Renal cortical epithelial cell (primary cell): ENCODE data around the gene TPRA1. TPM values are rescaled to one million over a fixed set of nuclear protein-coding genes. Genes with fewer than 3 reads are reported as not detected.
A peak's percentile ranks its signal among the peaks of the same experiment; 100 is the strongest.

Experiments used
- DNase-seq: peaks from one replicate; pipeline ENCODE4 v3.0.0-alpha.2; 2011; ENCODE audit warnings: low read depth
- total RNA-seq: library from RNA; depleted of rRNA; stranded (reverse); fragments of >200 nt; gene quantifications from 2 replicates; pipeline ENCODE4 v1.2.3, GENCODE V29; 2014

The TPRA1 gene
- total RNA-seq, 1 donor from 2014 or later, result 54.2 TPM

DNA sequence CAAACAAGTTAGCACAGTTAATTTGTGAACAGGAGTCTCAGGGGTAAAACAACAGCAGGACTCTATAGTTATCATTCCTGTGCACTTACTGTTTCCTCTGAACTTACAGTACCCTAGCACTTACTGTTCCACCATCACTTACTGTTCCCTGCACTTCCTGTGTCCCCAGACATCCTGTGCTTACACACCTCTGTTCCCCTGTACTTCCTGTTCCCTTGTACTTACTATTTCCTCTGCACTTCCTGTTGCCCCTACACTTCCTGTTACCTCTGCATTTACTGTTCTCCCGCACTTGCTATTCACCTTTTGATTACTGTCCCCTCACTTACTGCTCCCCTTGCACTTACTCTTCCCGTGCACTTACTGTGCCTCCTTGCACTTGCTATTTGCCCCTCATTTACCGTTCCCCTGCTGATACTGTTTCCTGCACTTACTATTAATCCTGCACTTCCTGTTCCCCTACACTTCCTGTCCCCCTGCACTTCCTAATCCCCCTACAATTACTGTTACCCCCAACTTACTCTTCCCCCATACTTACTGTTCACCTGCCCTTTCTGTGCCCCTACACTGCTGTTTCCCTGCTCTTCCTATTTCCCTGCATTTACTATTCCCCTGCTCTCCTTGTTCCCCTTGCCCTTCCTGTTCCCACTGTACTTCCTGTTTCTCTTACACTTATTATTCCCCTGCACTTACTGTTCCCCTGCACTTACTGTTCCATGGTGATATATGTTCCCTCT is 30.3 kb downstream of the TPRA1 start:
- DNase-seq, result no peak

DNA sequence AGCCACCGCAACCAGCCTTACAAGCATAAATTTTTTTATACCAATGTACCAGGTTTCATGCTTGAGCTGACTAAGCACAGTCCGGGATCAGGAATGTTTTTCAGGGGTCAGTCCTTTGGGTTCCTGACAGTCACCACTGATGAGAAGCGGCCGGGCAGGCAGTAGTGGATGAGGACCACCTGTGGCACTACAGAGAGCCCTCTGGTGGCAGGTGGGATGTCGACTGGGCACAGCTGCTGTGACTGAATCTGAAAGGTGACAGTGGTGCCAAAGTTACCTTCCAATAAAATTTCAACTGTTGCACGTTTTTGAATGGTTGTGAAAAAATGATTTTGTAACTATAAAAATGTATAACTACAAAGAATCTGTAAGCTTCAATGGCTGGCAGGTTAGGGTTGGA is 34.0 kb downstream of the TPRA1 start:
- no peak for DNase-seq

DNA sequence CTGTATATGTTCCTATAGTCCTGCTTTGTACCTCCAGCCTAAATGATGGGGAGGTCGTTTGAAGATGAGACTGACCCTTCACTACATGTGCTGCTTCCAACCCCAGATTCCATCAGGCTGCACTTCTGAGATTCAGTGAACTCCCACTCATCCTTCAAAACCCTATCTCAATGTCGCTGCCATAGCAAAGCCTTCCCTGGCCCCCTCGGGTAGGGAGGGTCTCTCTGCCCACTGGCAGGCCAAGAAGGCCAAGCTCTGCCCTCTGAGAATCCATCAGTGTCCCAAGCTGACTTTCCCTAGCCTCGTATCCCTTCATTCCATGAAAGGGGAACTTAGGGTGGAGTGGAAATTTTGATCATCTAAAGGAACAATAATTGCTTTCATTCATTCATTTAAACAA is 35.4 kb downstream of the TPRA1 start:
- no peak for DNase-seq

DNA sequence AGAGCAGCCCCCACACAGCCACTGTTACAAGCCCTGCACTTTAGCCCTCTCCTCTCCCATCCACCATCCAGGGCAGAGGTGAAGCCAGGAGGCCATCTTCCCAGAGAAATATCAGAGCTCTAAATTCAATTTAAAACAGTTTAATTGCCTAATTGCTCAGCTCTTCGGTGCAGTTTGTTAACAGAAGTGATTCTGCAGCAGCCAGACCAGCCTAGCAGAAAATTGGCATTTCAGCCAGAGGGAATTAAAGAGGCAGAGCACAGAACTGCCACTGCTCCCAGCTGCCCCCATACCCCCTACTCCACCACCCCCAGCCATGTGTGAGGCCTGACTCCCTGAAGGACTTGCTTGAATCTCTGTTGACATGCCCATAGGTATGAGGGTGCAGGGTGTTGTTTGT is 38.5 kb downstream of the TPRA1 start:
- no peak for DNase-seq

DNA sequence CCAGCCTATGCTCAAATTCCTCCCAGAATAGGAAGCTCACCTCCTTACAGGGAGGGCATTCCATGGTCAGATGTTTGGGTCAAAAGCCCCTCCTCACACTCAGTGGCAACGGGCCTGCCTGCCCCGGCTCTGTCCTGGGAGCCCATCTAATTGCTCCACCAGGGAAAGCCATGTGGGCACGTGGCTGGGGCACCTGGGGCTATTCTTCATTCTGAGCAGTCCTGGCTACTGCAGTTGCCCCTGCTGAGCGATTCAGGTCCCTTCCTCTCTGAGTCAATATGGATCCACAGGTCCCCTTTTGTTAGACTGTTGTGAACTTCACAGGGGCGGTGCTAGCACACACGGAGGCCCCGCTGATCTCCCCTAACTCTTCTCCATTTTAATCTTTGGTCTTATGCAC is 39.4 kb downstream of the TPRA1 start:
- no peak for DNase-seq

DNA sequence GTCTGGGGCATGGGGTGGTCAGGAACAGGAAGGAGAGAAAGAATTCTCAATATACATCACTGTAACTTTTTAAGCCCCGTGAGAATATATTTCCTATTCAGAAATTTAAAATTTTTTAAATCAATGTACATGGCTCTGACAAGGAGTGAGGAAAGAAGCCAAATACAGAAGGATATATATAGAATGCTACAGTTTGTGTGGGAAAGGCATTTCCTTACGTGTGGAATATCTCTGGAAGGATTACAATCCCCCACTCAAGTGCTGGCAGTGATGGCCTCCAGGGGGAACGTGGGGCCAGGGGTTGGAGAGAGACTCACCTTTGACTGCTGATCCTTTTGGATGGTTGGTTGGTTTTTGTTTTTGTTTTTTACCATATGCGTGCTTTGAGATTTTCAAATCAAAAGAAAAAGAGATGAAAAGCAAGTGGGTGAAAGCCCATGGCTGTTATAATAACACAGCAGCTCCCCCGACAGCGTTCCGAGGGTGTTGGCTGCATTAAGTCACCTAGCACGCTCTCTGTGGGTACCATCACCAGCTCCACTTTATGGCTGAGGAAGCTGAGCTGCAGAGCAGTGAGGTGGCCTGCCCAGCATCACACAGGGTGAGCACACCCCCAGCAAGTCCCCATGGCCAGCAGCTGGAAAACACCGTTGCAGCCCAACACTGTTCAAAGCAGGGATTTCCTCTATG is 39.9 kb downstream of the TPRA1 start:
- no peak for DNase-seq

DNA sequence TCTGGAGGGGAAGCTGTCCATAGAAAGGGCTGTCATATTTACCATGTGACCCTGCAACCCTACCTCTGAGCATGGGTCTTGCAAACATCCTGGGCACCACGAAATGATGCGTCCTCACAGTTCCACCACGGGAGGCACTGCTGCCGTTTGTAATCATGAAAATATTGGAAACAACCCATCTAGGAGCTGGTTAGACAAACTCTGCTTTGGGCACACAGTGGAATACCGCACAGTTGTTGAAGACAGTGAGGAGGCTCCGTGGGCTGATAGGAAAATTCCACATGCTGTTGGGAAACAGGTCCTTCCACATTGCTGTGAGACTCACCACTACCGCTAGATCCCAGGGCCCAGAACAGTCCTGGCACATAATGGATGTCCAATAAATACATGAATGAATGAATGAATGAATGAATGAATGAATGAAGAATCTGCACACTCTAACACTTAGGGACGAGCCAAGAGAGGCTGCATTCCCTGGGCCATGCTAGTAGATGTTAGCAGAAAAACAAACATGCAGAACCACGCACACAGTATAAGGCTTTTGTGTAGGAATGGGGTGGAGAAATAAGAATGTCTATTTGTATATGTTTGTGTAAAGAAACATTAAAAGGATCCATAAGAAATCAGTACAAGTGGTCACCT is 40.6 kb downstream of the TPRA1 start:
- DNase-seq, result no peak

DNA sequence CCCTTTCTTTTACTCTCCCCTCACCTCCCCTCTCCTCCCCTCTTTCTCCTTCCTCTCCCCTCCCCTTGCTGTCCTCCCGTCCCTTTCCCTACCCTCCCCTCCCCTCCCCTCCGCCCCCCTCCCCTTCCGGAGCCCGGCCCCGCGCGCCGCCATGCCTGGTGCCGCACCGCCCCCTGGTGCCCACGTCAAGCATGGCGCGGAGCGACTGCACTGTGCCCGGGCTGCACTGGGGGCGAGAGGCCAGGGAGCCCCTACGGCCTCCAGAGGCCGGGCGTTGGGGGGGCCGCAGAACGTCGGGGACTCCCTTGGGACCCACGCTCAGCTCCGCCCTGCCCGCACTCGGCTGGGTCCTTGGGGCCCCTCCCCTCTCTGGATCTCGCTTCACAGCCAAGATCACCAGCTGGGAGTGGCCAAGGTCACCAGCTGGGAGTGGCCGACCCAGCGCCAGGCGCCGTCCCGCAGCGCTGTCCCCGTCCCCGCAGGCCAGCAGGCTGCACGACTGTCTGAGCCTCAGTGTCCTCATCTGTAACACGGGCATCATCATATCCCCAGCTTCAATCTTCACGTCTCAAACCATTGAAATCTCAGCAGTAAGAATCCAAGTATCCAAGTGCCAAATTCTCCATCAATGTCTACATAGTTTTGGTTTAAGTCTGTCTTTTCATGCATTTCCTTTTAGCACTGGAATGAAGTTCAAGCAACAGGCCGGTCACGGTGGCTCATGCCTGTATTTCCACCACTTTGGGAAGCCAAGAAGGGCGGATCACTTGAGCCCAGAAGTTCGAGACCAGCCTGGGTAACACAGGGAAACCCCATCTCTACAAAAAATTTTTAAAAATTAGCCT is 42.5 kb downstream of the TPRA1 start:
- peak; percentile 8 for DNase-seq

DNA sequence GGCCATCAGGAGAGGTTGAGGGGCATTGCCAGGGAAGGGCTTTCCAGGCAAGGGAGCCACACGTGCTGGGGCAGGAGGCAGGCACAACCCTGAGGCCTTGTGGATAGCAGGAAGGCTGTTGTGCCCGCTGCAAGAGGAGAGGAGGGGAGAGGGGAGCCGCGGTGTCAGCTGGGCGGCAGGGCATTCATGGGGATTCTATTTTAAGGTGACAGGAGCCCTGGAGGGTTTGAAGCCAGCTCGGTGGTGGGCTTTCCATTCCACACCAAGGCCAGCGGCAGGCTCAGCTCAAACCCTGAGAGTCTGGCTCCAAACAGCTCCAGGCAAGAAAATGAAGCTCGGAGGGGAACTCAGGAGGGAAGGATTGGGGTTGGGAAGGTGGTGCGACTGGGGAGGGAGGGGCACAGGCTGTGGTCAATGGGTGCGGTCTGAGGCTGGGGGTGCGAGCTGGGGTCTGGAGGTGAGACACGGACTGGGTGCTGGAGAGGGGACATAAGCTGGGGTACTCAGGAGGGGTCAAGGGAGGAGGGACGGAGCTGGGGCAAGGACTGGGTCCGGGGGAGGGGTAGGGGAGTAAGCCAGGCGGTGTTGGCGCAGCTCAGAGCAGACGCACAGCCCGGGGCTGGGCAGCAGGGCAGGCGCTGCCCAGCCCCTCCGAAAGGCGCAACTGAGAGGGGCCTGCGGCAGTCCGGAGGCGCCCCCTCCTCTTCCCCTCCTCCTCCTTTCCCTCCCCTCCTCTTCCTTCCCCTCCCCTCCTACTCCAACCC is 43.4 kb downstream of the TPRA1 start:
- no peak for DNase-seq

DNA sequence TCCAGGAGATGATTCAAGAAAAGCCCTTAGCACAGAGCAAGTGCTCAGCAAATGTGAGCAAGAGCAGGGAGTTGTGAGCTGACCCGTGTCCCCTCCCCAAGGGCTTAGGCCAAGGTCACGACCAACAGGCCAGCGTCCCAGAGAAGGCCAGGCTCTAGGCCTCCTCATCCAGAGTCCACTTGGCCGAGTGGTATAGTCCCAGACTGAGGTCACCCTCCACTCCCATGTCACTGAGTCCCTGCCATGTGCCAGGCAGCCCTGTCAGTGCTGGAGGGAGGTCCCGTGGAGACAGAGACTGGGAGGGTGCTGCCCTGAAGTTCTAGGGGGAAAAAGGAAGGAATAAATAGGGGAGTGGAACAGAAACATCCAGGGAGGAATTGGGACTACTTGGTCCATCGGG is 44.0 kb downstream of the TPRA1 start:
- DNase-seq, result no peak

DNA sequence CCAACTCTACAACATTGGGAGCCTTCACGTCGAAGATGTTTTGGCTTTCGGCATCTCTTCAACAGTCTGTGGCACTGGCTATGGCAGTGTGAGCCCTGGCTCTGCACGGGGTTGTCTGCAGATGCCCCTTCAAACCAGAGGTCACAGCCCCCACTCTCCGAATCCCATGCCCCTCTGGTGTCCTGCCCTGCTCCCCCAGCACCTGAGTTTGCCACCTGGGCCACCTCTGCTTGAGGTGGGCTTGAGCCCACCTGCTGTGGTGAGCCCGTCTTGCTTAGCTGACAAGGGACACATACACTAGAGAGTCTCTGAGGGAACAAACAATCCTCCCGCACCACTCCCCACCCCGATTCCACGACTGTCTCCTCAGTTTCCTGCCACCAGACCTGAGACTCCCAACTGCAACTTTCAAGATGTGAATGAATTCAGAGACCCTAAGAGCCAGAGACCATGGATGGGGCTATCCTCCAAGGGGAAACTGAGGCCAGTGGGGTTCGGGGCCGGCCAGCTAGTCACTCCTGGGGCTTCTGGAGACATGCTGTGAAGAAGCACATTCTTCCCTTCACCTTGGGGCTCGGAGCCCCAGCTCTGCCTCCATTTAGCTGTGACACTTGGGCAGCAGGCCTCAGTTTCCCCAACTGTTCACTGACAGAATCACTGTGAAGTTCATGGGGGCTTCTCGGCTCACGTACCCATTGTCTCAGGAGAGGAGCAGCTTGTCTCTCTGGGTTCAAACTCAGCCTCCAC is 44.6 kb downstream of the TPRA1 start:
- DNase-seq, result no peak

DNA sequence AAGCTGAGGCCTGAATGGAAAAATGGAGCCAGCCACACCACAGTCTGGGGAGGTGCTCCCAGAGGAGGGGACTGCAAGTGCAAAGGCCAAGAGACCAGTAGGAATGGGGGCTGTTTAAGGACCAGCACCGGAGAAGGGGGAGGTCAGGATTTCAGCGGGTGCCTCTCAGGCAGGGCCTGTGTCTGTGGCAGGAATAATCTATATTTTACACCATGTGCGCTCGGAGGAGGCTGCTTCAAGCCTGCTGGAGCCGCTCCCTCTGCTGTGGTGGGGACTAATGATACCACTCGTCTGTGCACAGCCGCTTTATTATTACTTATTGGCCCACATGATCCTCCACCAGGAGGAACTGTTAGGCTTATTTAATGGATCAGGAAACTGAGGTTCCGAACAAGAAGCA is 45.3 kb downstream of the TPRA1 start:
- no peak for DNase-seq

DNA sequence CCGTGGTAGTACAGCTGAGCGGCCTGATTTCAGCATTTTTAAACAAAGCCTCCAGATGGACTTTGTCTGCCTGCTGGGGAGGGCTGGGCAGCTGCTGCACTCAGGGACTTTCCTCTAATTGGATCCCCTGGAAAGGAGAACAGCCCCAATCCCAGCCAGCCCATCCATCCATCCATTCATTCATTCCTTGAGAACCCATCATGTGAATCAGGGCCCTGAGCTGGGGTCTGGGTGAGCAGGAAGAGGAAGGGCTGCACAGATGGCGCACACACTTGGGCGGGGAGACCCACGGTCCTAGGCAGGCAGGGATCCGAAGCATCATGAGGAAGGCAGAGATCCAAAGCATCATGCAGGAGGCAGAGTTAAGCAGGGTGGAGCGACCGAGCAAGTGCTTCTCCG is 45.7 kb downstream of the TPRA1 start:
- no peak for DNase-seq

DNA sequence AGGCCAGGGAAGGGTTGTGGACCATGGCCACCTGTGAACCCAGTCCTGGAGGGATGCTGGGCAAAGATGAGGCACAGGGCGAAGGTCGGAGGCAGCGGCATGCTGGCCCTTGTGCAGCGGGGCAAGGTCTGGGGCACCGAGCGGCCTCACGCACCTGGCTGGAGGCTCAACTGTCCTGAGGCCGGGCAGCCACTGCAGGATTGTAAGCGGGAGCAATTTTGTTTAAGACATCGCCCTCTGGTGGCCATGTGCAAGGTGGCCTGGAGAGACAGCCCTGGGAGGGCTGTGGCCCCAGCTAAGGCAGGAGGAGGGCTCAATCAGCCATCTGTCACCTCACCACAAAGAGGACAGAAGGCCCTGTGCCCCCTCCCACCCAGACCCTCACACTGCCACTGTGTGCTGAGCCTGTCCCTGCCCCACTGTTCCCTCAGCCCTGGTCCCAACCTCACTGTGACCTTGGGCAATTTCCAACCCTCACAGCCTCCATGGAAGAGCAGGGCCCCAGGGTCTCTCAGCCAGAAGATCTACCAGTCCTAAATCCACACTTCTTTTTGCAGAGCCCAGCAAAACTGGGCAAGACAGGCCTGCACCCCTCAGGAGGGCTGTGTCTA is 46.2 kb downstream of the TPRA1 start:
- peak; percentile 47 for DNase-seq

DNA sequence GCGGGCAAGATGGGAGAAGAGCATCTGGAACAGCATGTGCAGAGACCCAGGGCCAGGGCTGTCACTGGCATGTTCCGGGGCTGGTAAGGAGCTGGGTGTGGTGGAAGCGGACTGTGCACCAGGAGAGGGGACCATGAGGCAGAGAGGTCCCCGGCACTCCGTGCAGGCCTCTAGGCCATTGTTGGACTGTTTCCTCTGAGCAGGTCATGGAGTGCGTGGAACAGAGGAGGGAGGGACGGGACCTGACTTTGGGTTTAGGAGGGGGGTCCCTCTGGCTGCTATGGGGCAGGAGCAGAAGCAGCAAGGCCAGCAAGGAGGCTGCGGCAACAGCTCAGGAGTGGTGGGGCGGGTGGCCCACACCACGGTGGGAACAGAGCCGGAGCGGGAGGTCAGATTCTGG is 47.1 kb downstream of the TPRA1 start:
- no peak for DNase-seq

DNA sequence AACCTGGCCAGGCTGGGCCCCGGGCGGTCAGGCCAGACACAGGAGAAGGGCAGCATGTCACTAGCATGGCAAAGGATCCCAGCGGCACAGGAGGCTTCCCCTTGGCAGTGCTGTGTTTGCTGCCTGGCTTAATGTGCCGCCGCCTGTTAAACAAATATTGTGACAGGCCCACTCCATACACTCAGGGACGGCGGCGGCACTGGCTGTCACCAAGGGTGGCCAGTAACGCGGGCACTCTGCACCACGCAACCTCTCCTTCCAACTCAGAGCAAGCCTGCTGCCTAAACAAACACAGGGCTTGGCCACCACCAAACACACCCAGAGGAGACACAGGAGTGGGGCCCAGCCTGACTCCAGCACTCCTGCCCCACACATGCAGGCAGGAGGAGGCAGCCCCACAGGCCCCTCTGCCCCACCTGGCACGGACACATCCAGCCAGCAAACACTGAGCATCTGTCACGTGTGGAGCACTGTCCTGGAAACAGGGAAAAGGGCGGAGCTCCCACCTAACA is 48.0 kb downstream of the TPRA1 start:
- DNase-seq, result no peak

DNA sequence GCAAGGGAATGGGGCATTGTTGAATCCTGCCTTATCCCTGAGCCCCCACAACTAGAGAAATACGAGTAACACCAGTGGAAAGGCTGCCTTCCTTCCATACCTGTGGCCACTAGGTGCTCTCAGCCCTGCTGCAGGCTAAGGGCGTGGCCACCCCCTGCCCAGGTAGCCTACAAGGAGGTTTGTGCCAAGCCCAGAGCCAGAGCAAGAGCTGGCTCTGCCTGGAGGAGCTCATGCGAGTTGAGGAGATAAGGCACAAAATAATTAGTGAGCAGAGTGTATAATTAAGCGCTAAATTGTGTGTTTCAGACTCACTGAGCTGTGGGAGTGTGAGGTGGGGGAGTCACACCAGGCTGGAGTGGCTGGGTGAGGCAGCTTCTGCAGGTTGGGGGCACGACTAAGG is 49.2 kb downstream of the TPRA1 start:
- DNase-seq, result no peak

DNA sequence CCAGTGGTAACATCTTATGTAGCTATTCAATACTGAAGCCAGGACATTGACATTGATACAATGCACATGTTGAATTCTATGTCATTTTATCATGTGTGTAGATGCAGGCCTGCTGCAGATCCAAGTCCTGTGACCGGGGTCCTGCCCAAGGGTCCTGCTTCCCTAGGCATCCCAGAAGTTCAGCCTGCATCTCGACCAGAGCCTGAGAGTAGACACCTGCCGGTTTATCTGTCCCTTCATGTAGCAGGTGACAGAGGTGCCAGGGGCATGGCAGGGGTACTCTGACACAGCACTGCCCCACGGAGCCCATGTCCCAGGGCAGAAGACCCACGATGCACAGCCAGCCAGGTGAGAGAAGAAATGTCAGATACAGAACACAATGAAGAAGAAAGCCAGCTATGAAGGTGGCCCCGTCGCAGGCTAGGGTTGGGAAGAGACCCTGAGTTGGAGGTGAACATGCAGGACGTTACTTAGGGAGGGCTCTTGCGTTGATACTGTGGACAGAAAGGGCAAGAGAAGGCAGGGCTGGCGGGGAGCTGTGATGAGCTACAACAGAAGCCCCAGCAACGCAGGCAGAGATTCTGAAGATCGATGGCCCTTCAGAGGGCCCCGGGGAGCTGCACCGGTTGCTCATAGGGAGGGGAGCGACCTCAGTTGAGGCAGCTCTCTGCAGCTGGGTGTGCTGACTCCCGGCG is 51.0 kb downstream of the TPRA1 start:
- no peak for DNase-seq

DNA sequence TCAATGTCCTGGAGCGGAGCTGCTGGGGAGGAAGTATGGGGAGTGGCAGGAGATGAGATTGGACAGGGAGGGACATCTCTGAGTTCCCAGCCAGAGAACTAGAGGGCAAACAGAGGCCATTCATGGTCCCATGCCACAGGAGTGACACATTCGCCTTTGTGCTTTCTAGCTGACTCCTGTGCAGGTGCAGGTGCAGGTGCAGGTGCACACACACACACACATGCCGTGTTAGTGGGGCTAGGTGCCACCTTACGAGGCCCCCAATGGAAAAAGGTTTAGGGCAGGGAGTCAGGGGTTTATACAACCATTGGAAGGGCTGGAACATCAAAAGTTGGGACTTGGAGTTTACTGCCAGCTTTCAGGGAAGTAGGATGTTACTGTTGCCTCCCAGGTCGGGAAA is 52.0 kb downstream of the TPRA1 start:
- no peak for DNase-seq
